ENCODE data around the gene CCDC134.
A peak's percentile ranks its signal among the peaks of the same experiment; 100 is the strongest.

CCDC134 gene

GRCh38 chr22:41800348-41801146, at the start of gene CCDC134:
Gene CCDC134 (plus strand): TSS chr22:41800679. CDS start chr22:41808891, 8,212 bp downstream.
- peak within 1 kb of the TSS; percentile 89 for H3K4me3 ChIP-seq (ENCODE audit: low read depth, low read length)
- peak within 1 kb of the TSS; percentile 97 for H3K9ac ChIP-seq (ENCODE audit: low read depth, low read length)
- H3K27me3 ChIP-seq (ENCODE audit: control insufficient read depth, insufficient read depth, low read length) = no peaks in the 10 kb centered on the region
- no peaks in the 10 kb centered on the region for H3K9me3 ChIP-seq (ENCODE audit: control insufficient read depth, insufficient read depth, low read length)
- H3K36me3 ChIP-seq (ENCODE audit: control insufficient read depth, insufficient read depth, low read length) = peaks cover 2% of the 10 kb centered on the region
- H3K4me1 ChIP-seq (ENCODE audit: control insufficient read depth, insufficient read depth, low read length) = peaks cover 6% of the 10 kb centered on the region

- no peak overlapping the region for H3K4me3 ChIP-seq (ENCODE audit: low read depth, low read length)
Observed at GRCh38 chr22:41752011-41752970, 48.2 kb upstream of the CCDC134 start.

GRCh38 chr22:41753984-41754383, 46.5 kb upstream of the CCDC134 start:
- Histone ChIP-seq H3K9me3 (ENCODE audit: control insufficient read depth, insufficient read depth, low read length) (no peaks in the 10 kb centered on the region), H3K27me3 (ENCODE audit: control insufficient read depth, insufficient read depth, low read length) (no peaks in the 10 kb centered on the region), H3K4me1 (ENCODE audit: control insufficient read depth, insufficient read depth, low read length) (peaks cover 8% of the 10 kb centered on the region), H3K4me3 (ENCODE audit: low read depth, low read length) (no peak overlapping the region), H3K9ac (ENCODE audit: low read depth, low read length) (no peak overlapping the region), H3K36me3 (ENCODE audit: control insufficient read depth, insufficient read depth, low read length) (no peaks in the 10 kb centered on the region)

More at GRCh38 chr22:41752011-41752970, 48.2 kb upstream of the CCDC134 start:
- Histone ChIP-seq H3K27me3 (ENCODE audit: control insufficient read depth, insufficient read depth, low read length) (no peaks in the 10 kb centered on the region), H3K9me3 (ENCODE audit: control insufficient read depth, insufficient read depth, low read length) (no peaks in the 10 kb centered on the region), H3K4me1 (ENCODE audit: control insufficient read depth, insufficient read depth, low read length) (peaks cover 8% of the 10 kb centered on the region), H3K9ac (ENCODE audit: low read depth, low read length) (no peak overlapping the region), H3K36me3 (ENCODE audit: control insufficient read depth, insufficient read depth, low read length) (no peaks in the 10 kb centered on the region)

- no peaks in the 10 kb centered on the region for H3K27me3 ChIP-seq (ENCODE audit: control insufficient read depth, insufficient read depth, low read length)
- H3K9ac ChIP-seq (ENCODE audit: low read depth, low read length) = no peak overlapping the region
- H3K4me3 ChIP-seq (ENCODE audit: low read depth, low read length) = no peak overlapping the region
- H3K36me3 ChIP-seq (ENCODE audit: control insufficient read depth, insufficient read depth, low read length) = no peaks in the 10 kb centered on the region
- no peaks in the 10 kb centered on the region for H3K9me3 ChIP-seq (ENCODE audit: control insufficient read depth, insufficient read depth, low read length)
- H3K4me1 ChIP-seq (ENCODE audit: control insufficient read depth, insufficient read depth, low read length) = peaks cover 6% of the 10 kb centered on the region
Observed at GRCh38 chr22:41757502-41757901, 43.0 kb upstream of the CCDC134 start.

GRCh38 chr22:41758231-41758630, 42.2 kb upstream of the CCDC134 start:
- Histone ChIP-seq H3K4me3 (ENCODE audit: low read depth, low read length) (no peak overlapping the region), H3K9me3 (ENCODE audit: control insufficient read depth, insufficient read depth, low read length) (no peaks in the 10 kb centered on the region), H3K27me3 (ENCODE audit: control insufficient read depth, insufficient read depth, low read length) (no peaks in the 10 kb centered on the region), H3K9ac (ENCODE audit: low read depth, low read length) (no peak overlapping the region), H3K4me1 (ENCODE audit: control insufficient read depth, insufficient read depth, low read length) (peaks cover 6% of the 10 kb centered on the region), H3K36me3 (ENCODE audit: control insufficient read depth, insufficient read depth, low read length) (no peaks in the 10 kb centered on the region)

GRCh38 chr22:41762980-41763779, 37.3 kb upstream of the CCDC134 start:
- no peak overlapping the region for H3K4me3 ChIP-seq (ENCODE audit: low read depth, low read length)
- H3K9ac ChIP-seq (ENCODE audit: low read depth, low read length) = no peak overlapping the region
- H3K4me1 ChIP-seq (ENCODE audit: control insufficient read depth, insufficient read depth, low read length) = no peaks in the 10 kb centered on the region
- no peaks in the 10 kb centered on the region for H3K27me3 ChIP-seq (ENCODE audit: control insufficient read depth, insufficient read depth, low read length)
- no peaks in the 10 kb centered on the region for H3K9me3 ChIP-seq (ENCODE audit: control insufficient read depth, insufficient read depth, low read length)
- no peaks in the 10 kb centered on the region for H3K36me3 ChIP-seq (ENCODE audit: control insufficient read depth, insufficient read depth, low read length)

- Histone ChIP-seq H3K9me3 (ENCODE audit: control insufficient read depth, insufficient read depth, low read length) (no peaks in the 10 kb centered on the region), H3K36me3 (ENCODE audit: control insufficient read depth, insufficient read depth, low read length) (no peaks in the 10 kb centered on the region), H3K27me3 (ENCODE audit: control insufficient read depth, insufficient read depth, low read length) (no peaks in the 10 kb centered on the region), H3K4me3 (ENCODE audit: low read depth, low read length) (no peak overlapping the region), H3K9ac (ENCODE audit: low read depth, low read length) (no peak overlapping the region), H3K4me1 (ENCODE audit: control insufficient read depth, insufficient read depth, low read length) (no peaks in the 10 kb centered on the region)
Observed at GRCh38 chr22:41766476-41766875, 34.0 kb upstream of the CCDC134 start.

- no peak overlapping the region for H3K9ac ChIP-seq (ENCODE audit: low read depth, low read length)
- no peaks in the 10 kb centered on the region for H3K9me3 ChIP-seq (ENCODE audit: control insufficient read depth, insufficient read depth, low read length)
- H3K4me1 ChIP-seq (ENCODE audit: control insufficient read depth, insufficient read depth, low read length) = no peaks in the 10 kb centered on the region
- no peak overlapping the region for H3K4me3 ChIP-seq (ENCODE audit: low read depth, low read length)
- no peaks in the 10 kb centered on the region for H3K36me3 ChIP-seq (ENCODE audit: control insufficient read depth, insufficient read depth, low read length)
- H3K27me3 ChIP-seq (ENCODE audit: control insufficient read depth, insufficient read depth, low read length) = no peaks in the 10 kb centered on the region
Observed at GRCh38 chr22:41768430-41768829, 32.0 kb upstream of the CCDC134 start.

GRCh38 chr22:41770715-41771468, 29.6 kb upstream of the CCDC134 start:
- Histone ChIP-seq H3K9me3 (ENCODE audit: control insufficient read depth, insufficient read depth, low read length) (no peaks in the 10 kb centered on the region), H3K4me1 (ENCODE audit: control insufficient read depth, insufficient read depth, low read length) (no peaks in the 10 kb centered on the region), H3K9ac (ENCODE audit: low read depth, low read length) (no peak overlapping the region), H3K27me3 (ENCODE audit: control insufficient read depth, insufficient read depth, low read length) (no peaks in the 10 kb centered on the region), H3K4me3 (ENCODE audit: low read depth, low read length) (no peak overlapping the region), H3K36me3 (ENCODE audit: control insufficient read depth, insufficient read depth, low read length) (no peaks in the 10 kb centered on the region)

GRCh38 chr22:41772198-41772597, 28.3 kb upstream of the CCDC134 start:
- H3K27me3 ChIP-seq (ENCODE audit: control insufficient read depth, insufficient read depth, low read length) = no peaks in the 10 kb centered on the region
- no peaks in the 10 kb centered on the region for H3K4me1 ChIP-seq (ENCODE audit: control insufficient read depth, insufficient read depth, low read length)
- H3K9me3 ChIP-seq (ENCODE audit: control insufficient read depth, insufficient read depth, low read length) = no peaks in the 10 kb centered on the region
- H3K9ac ChIP-seq (ENCODE audit: low read depth, low read length) = no peak overlapping the region
- H3K4me3 ChIP-seq (ENCODE audit: low read depth, low read length) = no peak overlapping the region
- H3K36me3 ChIP-seq (ENCODE audit: control insufficient read depth, insufficient read depth, low read length) = no peaks in the 10 kb centered on the region

- no peaks in the 10 kb centered on the region for H3K36me3 ChIP-seq (ENCODE audit: control insufficient read depth, insufficient read depth, low read length)
- no peak overlapping the region for H3K4me3 ChIP-seq (ENCODE audit: low read depth, low read length)
- no peaks in the 10 kb centered on the region for H3K4me1 ChIP-seq (ENCODE audit: control insufficient read depth, insufficient read depth, low read length)
- H3K9me3 ChIP-seq (ENCODE audit: control insufficient read depth, insufficient read depth, low read length) = no peaks in the 10 kb centered on the region
- H3K9ac ChIP-seq (ENCODE audit: low read depth, low read length) = no peak overlapping the region
- no peaks in the 10 kb centered on the region for H3K27me3 ChIP-seq (ENCODE audit: control insufficient read depth, insufficient read depth, low read length)
Observed at GRCh38 chr22:41772645-41773044, 27.8 kb upstream of the CCDC134 start.

All from iPS-15b (cell line).